DOHH2 (cell line): ENCODE measurements around the gene C3orf20.

Experiments used
- CTCF ChIP-seq: fragments of 200-600 bp; sonication (generic); IDR thresholded peaks from one replicate; pipeline ENCODE4 v1.5.1; 2014; ENCODE audit warnings: antibody characterized with exemption, mild to moderate bottlenecking, low read depth, low read length; ENCODE audit not compliant: poor library complexity, severe bottlenecking
- EZH2phosphoT487 ChIP-seq: fragments of 200-600 bp; sonication (generic); IDR thresholded peaks from 2 replicates; pipeline ENCODE4 v1.6.1; 2017; ENCODE audit warnings: borderline replicate concordance, mild to moderate bottlenecking, antibody characterized with exemption, low read length, moderate library complexity, mixed read lengths

GRCh38 chr3:14719006-14719405, 44.1 kb downstream of the C3orf20 start:
- TF ChIP-seq CTCF (no peak), EZH2phosphoT487 (no peak)
